Psoas muscle (tissue), 8 donors: Measurements from ENCODE around the gene ARHGEF4. TPM values are rescaled to one million over a fixed set of nuclear protein-coding genes. Genes with fewer than 3 reads are reported as not detected.

Source experiments
- ATAC-seq, 4 donors: fragments of 200-7000 bp; cut with Tn5 transposase; one replicate each; pipeline ENCODE4 v1.9.1; 2020; ENCODE audit warnings: moderate library complexity in 3 of 4, mild to moderate bottlenecking in 2 of 4
- DNase-seq, 2 donors: peaks; one replicate each; pipeline ENCODE4 v3.0.0-alpha.2; 2020
- H3K27ac ChIP-seq: fragments of 200-600 bp; one replicate; pipeline ENCODE4 v1.8.0; 2022
- H3K27me3 ChIP-seq, 3 donors: fragments of 200-600 bp in 1 of 3; one replicate each; pipeline versions ENCODE4 v1.6.1 to v1.8.0; 2013 to 2022; ENCODE audit warnings: low read length in 2 of 3, mild to moderate bottlenecking in 2 of 3, moderate library complexity in 1 of 3; ENCODE audit not compliant: insufficient read depth in 3 of 3
- H3K36me3 ChIP-seq, 2 donors: fragments of 200-600 bp in 1 of 2; one replicate each; pipeline versions ENCODE4 v1.6.1 to v1.8.0; 2013 to 2022; ENCODE audit warnings: low read depth in 1 of 2, mild to moderate bottlenecking in 1 of 2, moderate library complexity in 1 of 2; ENCODE audit not compliant: insufficient read depth in 1 of 2
- H3K4me1 ChIP-seq: fragments of 200-600 bp; one replicate; pipeline ENCODE4 v1.8.0; 2022
- H3K4me3 ChIP-seq: fragments of 200-600 bp; one replicate; pipeline ENCODE4 v1.8.0; 2022; ENCODE audit warnings: mild to moderate bottlenecking
- H3K9me3 ChIP-seq: fragments of 200-600 bp; one replicate; pipeline ENCODE4 v1.8.0; 2022
- WGBS, 3 donors: extraction: QIAGEN DNeasy Blood & Tissue Kit; methylation state at CpG; one replicate each; pipeline versions ENCODE4 v1.1.6 to v1.1.7; 2013; 5-methylcytosine and 5-hydroxymethylcytosine counted together
- intact Hi-C, 2 donors: fragments of 100-400 bp; cut with DNase I; formaldehyde crosslinking; loops; one replicate each; pipeline versions ENCODE4 v1.11.0 to v1.14.2; 2022
- polyA plus RNA-seq, 3 donors: library from polyadenylated mRNA; stranded (reverse); fragments of 200-250 nt; gene quantifications; one replicate each; pipeline ENCODE4 v1.2.3, GENCODE V29; 2013
- total RNA-seq, 4 donors: library from RNA; stranded (reverse); fragmentation: NEBNext Ultra II Directional in 2 of 4; extraction: Animal tissue kit (Norgen Biotek cat#: 25700) in 2 of 4; gene quantifications; one replicate each; pipeline versions ENCODE4 v1.2.1 to v1.2.4, GENCODE V29; 2021 to 2023
- TF ChIP-seq, protein P1 (sequence below): fragments of 200-600 bp; IDR thresholded peaks from one replicate; pipeline ENCODE4 v1.8.0; 2022; ENCODE audit warnings: antibody characterized with exemption
- donor health status: healthy with polysubstance abuse.
- donor health status: DM: no; HTN: no; CAD: no; lungs with moderate emphysema.
- donor health status: Bipolar disorder and iron deficiency.
- donor health status: healthy.
- donor health status: DM: yes; HTN: yes; CAD: no.
- donor health status: DM: no; HTN: no; CAD: no.
- donor health status: DM: no; HTN: no; CAD: no.
- donor health status: DM: yes; HTN: yes; CAD: no.

The ARHGEF4 gene
- total and polyA plus RNA-seq, 7 donors, result 0.63 to 6.9 (median 3.7) TPM

DNA sequence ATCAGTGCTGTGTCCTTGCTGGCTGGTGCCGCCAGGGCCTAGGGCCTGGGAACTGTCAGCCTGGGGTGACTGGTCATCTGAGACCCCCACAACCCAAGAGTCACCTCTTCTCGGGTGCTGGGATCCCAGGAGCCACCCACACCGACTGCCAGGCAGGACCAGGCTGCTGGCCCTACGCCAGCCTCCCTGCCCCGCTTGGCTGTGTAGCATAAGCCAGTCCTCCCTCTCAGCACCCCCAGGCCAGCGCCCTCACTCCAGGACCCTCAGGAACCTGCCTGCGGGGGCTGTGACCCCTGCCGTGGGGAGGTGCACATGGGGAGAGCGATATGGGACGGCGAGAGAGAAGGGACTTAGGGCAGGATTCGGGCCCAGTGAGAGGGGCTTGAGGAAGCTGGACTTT lies 9.5 kb downstream of the ARHGEF4 start:
- ATAC-seq, result no peak
- Histone ChIP-seq H3K9me3 (no peaks in the 10 kb centered on the region), H3K4me1 (no peaks in the 10 kb centered on the region), H3K4me3 (no peak overlapping the region), H3K27me3 (no peaks in the 10 kb centered on the region), H3K27ac (no peak overlapping the region), H3K36me3 (no peaks in the 10 kb centered on the region)
- intact Hi-C loops, result no loop called here
- TF ChIP-seq, protein P1, sequence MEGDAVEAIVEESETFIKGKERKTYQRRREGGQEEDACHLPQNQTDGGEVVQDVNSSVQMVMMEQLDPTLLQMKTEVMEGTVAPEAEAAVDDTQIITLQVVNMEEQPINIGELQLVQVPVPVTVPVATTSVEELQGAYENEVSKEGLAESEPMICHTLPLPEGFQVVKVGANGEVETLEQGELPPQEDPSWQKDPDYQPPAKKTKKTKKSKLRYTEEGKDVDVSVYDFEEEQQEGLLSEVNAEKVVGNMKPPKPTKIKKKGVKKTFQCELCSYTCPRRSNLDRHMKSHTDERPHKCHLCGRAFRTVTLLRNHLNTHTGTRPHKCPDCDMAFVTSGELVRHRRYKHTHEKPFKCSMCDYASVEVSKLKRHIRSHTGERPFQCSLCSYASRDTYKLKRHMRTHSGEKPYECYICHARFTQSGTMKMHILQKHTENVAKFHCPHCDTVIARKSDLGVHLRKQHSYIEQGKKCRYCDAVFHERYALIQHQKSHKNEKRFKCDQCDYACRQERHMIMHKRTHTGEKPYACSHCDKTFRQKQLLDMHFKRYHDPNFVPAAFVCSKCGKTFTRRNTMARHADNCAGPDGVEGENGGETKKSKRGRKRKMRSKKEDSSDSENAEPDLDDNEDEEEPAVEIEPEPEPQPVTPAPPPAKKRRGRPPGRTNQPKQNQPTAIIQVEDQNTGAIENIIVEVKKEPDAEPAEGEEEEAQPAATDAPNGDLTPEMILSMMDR, result no peak
- 85 to 90% (median 88%) methylated on average over 12 of the region's 12 CpGs for whole genome bisulfite sequencing, 3 donors
- DNase-seq, result no peak

DNA sequence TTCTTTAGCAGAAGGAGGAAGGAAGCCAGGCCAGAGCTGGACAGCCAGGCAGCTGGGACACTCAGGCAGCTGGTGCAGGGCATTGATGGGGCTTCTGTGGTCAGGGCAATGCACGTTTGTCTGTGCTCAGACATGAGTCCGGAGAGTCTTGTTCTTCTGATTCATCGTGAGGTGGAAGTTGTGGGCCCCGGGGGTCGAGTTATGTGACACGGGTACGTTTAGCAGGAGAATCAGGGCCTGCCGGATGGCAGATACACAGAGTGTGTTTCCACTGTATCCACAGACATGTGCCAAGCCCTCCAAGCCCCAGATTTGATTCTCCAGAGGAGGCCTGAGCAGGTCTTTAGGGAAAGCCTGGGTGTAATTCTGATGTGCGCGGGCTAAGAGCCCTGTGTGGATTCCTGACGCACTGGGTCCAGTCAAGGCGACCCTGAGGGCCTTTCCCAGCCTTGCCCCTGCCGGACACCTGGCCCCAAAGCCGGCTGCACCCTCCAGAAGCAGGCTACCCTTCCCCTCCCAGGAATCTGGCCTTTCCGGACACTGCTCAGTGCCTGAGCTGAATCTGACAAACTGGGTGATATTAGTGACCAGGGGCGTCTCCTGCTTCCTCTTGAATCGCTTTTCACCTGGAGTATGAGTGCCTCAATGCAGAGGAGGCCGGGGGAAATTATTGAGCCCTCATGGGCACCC lies 10.1 kb downstream of the ARHGEF4 start:
- Histone ChIP-seq H3K27me3 (no peaks in the 10 kb centered on the region), H3K36me3 (no peaks in the 10 kb centered on the region), H3K4me1 (no peaks in the 10 kb centered on the region), H3K27ac (no peak overlapping the region), H3K4me3 (no peak overlapping the region), H3K9me3 (no peaks in the 10 kb centered on the region)
- intact Hi-C loops, result no loop called here
- no peak for DNase-seq
- ATAC-seq, result no peak
- 82 to 88% (median 83%) methylated on average over 18 of the region's 18 CpGs for WGBS, 3 donors
- TF ChIP-seq, protein P1, result no peak

DNA sequence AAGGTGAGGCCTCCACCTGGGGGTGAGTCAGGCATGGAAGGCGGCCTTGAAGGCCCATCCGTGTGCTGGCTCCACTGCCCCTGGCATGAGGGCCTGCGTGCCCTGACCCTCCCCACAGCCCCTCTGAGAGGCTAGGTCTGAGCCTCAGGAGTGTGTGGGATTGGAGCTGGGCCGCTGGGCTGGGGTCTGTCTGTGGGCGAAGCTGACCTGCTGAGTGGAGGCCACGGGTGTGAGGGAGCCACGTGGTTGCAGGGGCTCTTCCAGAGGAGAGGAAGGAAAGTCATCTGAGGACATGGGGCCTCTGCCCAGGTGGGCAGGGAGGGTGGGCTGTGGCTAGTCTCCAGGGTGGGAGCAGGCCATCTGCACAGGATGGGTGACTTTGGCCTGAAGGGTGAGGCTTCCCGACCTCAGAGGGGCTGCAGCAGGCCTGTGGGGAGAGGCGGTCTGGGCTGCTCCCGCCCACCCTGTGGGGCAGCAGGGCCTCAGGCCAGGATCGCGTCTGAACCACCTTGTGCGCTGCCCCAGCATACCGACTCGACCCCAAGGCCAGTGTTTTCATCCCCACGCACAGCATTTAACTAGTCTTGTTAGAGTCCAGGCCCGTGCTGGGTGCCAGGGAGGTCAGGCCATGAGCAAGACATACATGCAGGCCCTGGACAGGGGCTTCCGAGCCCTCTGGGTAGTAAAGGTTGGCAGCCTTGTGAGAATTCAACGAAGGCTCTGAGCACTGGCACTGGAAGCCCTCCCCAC lies 11.2 kb downstream of the ARHGEF4 start:
- no peak overlapping the region for H3K4me3 ChIP-seq
- intact Hi-C loops, result no loop called here
- H3K9me3 ChIP-seq, result no peaks in the 10 kb centered on the region
- no peak for DNase-seq
- TF ChIP-seq, protein P1, result no peak
- H3K27ac ChIP-seq, result no peak overlapping the region
- no peaks in the 10 kb centered on the region for H3K4me1 ChIP-seq
- 86 to 90% (median 86%) methylated on average over 19 of the region's 19 CpGs for WGBS, 3 donors
- H3K36me3 ChIP-seq, result no peaks in the 10 kb centered on the region
- H3K27me3 ChIP-seq, result no peaks in the 10 kb centered on the region
- no peak for ATAC-seq

DNA sequence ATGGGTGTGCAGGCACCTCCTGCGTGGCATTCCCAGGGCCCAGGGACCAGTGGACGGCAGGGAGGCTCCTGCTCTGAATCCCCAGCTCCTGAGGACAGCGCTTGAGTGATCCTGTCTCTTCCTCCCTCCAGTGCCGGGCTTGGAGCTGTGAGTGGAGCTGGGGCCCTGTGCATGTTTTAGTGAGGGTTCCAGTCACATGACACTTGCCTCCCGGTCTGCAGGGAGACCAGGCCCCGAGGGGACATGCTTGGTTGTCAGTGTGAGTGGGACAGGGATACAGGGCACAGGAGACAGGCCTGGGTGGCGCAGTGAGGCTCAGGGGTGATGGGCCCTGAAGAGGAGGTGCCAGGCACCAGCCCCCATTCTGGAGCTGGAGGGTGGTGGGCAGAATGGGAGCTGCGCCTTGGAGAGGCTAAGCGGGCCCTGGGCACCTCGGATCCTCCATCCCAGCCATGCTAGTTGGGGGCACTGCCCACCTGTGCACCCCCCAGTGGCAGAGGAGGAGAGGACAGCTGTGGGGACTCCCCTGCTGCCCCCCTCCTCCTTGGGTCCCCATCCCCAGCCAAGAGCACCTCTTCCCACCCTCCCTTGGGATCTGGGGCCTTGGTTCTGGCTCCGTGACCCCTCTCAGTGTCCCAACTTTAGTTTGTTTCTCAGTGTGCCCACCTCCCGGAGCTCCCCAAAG lies 12.0 kb downstream of the ARHGEF4 start:
- intact Hi-C loops, result no loop called here
- H3K27ac ChIP-seq, result no peak overlapping the region
- DNase-seq, result no peak
- H3K36me3 ChIP-seq, result no peaks in the 10 kb centered on the region
- ATAC-seq, result no peak
- TF ChIP-seq, protein P1, result no peak
- H3K4me3 ChIP-seq, result no peak overlapping the region
- no peaks in the 10 kb centered on the region for H3K9me3 ChIP-seq
- 86 to 87% (median 87%) methylated on average over 12 of the region's 12 CpGs for WGBS, 3 donors
- H3K27me3 ChIP-seq, result no peaks in the 10 kb centered on the region
- no peaks in the 10 kb centered on the region for H3K4me1 ChIP-seq
